AG09309 (cell line): ENCODE data around the gene DEFB123.

Experiments used
- DNase-seq: peaks from one replicate; pipeline ENCODE4 v3.0.0-alpha.2; 2010; ENCODE audit warnings: low read depth
- H3K4me3 ChIP-seq: 2 replicates; pipeline ENCODE4 v1.5.1; 2011; ENCODE audit warnings: mild to moderate bottlenecking, low read depth, low read length, moderate library complexity; ENCODE audit not compliant: control insufficient read depth
- TF ChIP-seq, protein P1 (sequence below): IDR thresholded peaks from 2 replicates; pipeline ENCODE4 v1.5.1; 2011; ENCODE audit warnings: mild to moderate bottlenecking, low read depth, low read length, inconsistent platforms; ENCODE audit not compliant: insufficient read depth, control insufficient read depth; ENCODE audit errors: missing control alignments

Gene DEFB123

DNA sequence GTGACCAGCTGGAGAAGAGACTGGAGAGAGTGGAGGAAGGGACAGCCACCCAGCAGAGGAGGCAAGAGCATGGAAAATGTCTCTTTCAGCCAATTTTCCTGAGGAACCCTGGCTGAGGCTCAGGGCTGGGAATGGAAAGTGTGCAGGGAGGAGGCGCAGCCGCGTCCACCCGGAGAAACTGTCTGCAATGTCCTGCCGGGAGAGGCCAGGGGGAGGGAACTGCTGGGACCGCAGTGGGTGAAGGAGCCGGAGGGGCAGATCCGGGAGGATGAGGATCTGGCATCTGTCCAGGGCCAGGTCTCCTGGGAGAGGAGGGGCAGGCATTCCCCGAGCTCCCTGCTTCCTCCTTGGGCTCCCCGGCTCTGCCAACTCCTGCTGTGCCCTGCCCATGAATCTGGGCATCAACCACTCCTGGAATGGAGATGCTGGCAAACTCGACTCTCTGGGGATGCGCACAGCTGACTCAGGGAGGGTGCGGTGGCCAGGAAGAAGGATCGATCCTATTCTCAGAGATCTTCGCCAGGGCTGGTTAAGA, 56.4 kb downstream of the DEFB123 start:
- TF ChIP-seq, protein P1, sequence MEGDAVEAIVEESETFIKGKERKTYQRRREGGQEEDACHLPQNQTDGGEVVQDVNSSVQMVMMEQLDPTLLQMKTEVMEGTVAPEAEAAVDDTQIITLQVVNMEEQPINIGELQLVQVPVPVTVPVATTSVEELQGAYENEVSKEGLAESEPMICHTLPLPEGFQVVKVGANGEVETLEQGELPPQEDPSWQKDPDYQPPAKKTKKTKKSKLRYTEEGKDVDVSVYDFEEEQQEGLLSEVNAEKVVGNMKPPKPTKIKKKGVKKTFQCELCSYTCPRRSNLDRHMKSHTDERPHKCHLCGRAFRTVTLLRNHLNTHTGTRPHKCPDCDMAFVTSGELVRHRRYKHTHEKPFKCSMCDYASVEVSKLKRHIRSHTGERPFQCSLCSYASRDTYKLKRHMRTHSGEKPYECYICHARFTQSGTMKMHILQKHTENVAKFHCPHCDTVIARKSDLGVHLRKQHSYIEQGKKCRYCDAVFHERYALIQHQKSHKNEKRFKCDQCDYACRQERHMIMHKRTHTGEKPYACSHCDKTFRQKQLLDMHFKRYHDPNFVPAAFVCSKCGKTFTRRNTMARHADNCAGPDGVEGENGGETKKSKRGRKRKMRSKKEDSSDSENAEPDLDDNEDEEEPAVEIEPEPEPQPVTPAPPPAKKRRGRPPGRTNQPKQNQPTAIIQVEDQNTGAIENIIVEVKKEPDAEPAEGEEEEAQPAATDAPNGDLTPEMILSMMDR: no peak
- DNase-seq: no peak
- H3K4me3 ChIP-seq: peak overlapping the region; percentile 6; the same call in 1 of the 2 replicates

DNA sequence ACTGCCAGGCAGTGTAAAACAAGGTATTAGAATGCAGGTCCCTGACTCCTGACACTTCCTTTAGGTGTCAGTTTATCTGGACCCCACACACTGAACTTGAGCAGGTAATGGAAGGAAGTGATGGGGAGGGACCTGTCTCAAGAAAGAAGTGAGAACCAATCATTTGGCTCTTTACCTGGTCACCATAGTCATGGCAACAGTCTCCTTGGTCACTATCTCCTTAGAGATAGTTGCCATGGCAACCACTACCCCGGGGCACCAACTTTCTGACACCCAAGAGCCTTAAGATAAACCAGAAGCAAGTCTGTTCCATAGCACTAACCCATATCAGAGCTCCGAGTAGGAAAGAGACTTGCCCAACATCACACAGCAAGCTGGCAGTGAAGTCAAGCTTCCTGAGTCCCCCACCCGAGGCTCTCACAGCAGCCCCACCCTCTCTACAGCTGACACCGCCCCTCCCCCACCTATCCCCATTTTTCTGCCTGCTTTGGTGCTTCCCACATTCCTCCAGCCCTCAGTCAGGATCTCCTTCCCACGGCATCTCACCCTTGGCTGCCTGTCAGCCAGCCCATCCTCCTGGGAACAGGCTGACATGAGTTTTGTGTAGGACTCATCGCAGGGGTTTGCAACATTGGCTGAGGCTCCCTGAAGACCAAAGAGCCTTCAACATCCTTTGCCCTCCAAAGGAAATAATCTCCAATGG, 57.6 kb downstream of the DEFB123 start:
- TF ChIP-seq, protein P1: no peak
- peak; percentile 38 for DNase-seq
- H3K4me3 ChIP-seq: no peak overlapping the region
